HG03196 (cell line): ENCODE measurements around the gene ANKRD55.
"Not testable (repeated sequence)": the region's sequence is repeated elsewhere in the genome, so short reads cannot be mapped to it uniquely, and the experiment has no call there.

Source experiments
- ATAC-seq: cut with Tn5 transposase; IDR thresholded peaks from one replicate; pipeline ENCODE4 v1.9.1; 2021; ENCODE audit not compliant: unreplicated experiment

ANKRD55 gene

GRCh38 chr5:56170557-56170956 is 62.6 kb downstream of the ANKRD55 start:
- ATAC-seq = no peak

GRCh38 chr5:56169949-56170348 is 63.2 kb downstream of the ANKRD55 start:
- ATAC-seq = no peak

GRCh38 chr5:56169281-56169680 is 63.8 kb downstream of the ANKRD55 start:
- no peak for ATAC-seq

GRCh38 chr5:56168066-56168478 is 65.1 kb downstream of the ANKRD55 start:
- ATAC-seq = no peak

- ATAC-seq = no peak
These were observed 65.6 kb downstream of the ANKRD55 start for GRCh38 chr5:56167519-56167918.

GRCh38 chr5:56166671-56167385 is 66.3 kb downstream of the ANKRD55 start:
- ATAC-seq = no peak

- no peak for ATAC-seq
These were observed 68.8 kb downstream of the ANKRD55 start for GRCh38 chr5:56164376-56164775.

- no peak for ATAC-seq
These were observed 71.2 kb downstream of the ANKRD55 start for GRCh38 chr5:56161927-56162326.

- ATAC-seq = no peak
These were observed 71.7 kb downstream of the ANKRD55 start for GRCh38 chr5:56161439-56161823.

- ATAC-seq = no peak
These were observed 72.2 kb downstream of the ANKRD55 start for GRCh38 chr5:56160723-56161438.

GRCh38 chr5:56159521-56159947 is 73.6 kb downstream of the ANKRD55 start:
- ATAC-seq = no peak

- no peak for ATAC-seq
These were observed 74.7 kb downstream of the ANKRD55 start for GRCh38 chr5:56158331-56158960.

GRCh38 chr5:56157191-56157621 is 75.9 kb downstream of the ANKRD55 start:
- not testable (repeated sequence) for ATAC-seq

- ATAC-seq = peak; percentile 59
These were observed 76.4 kb downstream of the ANKRD55 start for GRCh38 chr5:56156585-56157190.

GRCh38 chr5:56155992-56156584 is 77.0 kb downstream of the ANKRD55 start:
- no peak for ATAC-seq

- no peak for ATAC-seq
These were observed 78.2 kb downstream of the ANKRD55 start for GRCh38 chr5:56154732-56155484.

- ATAC-seq = peak; percentile 36
These were observed 80.7 kb downstream of the ANKRD55 start for GRCh38 chr5:56152437-56152836.

- ATAC-seq = not testable (repeated sequence)
These were observed 82.4 kb downstream of the ANKRD55 start for GRCh38 chr5:56150756-56151155.

GRCh38 chr5:56148453-56148971 is 84.6 kb downstream of the ANKRD55 start:
- ATAC-seq = peak; percentile 78

- no peak for ATAC-seq
These were observed 85.4 kb downstream of the ANKRD55 start for GRCh38 chr5:56147659-56148230.
